ENCODE results near the gene THADA.

THADA gene

DNA sequence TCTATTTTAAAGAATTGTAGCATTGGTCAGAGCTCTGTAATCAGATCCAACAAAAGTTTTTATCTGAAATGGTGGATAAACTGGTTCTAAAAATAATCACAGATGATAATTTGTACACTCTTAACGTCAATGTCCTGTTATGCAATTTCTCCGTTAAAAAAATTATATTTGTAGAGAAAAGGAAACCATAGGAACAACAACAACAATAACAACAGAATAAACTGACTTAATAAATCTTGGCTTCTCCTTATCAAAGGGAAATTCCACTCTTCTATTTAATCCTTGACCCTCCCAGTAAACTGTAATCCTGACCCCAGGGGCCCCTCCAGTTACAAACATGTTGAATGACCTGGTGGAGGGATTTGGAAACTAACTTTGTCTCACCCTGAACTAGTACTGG, 290.8 kb downstream of the THADA start:
- ChIA-PET POLR2A (no interaction called here), CTCF (interaction anchor here (0.9 kb wide), 1 partner anchor 180 kb away, joined by 3 read pairs; no protein-coding TSS in a partner anchor)
- no peak for DNase-seq (ENCODE audit: extremely low spot score)
- TF ChIP-seq, protein P1, sequence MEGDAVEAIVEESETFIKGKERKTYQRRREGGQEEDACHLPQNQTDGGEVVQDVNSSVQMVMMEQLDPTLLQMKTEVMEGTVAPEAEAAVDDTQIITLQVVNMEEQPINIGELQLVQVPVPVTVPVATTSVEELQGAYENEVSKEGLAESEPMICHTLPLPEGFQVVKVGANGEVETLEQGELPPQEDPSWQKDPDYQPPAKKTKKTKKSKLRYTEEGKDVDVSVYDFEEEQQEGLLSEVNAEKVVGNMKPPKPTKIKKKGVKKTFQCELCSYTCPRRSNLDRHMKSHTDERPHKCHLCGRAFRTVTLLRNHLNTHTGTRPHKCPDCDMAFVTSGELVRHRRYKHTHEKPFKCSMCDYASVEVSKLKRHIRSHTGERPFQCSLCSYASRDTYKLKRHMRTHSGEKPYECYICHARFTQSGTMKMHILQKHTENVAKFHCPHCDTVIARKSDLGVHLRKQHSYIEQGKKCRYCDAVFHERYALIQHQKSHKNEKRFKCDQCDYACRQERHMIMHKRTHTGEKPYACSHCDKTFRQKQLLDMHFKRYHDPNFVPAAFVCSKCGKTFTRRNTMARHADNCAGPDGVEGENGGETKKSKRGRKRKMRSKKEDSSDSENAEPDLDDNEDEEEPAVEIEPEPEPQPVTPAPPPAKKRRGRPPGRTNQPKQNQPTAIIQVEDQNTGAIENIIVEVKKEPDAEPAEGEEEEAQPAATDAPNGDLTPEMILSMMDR (IDR thresholded peaks at IDR 0.05; ENCODE audit: control extremely low read depth, extremely low read depth, low read depth, missing control alignments), result no peak

GRCh38 chr2:43303889-43304288, 291.9 kb downstream of the THADA start:
- CTCF ChIA-PET, result interaction anchor here (1.5 to 1.9 kb wide), 2 partner anchors 13 to 36 kb away, joined by 3 to 4 read pairs; no protein-coding TSS in a partner anchor
- POLR2A ChIA-PET, result no interaction called here
- TF ChIP-seq, protein P1 (IDR thresholded peaks at IDR 0.05; ENCODE audit: control extremely low read depth, extremely low read depth, low read depth, missing control alignments), result no peak
- no peak for DNase-seq (ENCODE audit: extremely low spot score)

DNA sequence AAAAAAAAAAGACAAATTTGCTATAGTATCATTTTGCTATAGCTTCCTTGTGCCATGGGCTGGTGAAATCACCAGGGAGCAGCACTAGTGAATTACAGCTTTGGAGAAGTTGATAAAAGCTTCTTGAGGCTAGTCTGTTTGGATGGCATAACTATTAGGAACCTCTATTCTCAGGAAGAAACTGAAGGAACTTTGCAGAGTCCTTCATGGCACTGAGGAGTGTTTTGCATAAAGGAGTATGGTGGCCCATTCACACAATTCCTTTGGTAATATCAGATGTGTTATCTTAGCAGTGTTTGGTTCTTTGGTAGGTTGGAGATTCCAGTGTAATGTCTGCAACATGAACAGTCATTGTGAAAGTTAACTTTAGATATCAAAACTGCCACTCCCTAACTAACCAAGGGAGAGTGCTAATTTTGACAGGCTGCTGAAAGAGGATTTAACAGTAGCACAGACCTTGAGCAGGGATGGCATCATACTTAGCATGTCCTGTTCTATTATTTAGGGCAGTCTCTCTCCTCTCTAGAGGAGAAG, 292.8 kb downstream of the THADA start:
- no peak for DNase-seq (ENCODE audit: extremely low spot score)
- CTCF ChIA-PET, result interaction anchor here (1.1 to 1.9 kb wide), 3 partner anchors 14 to 35 kb away, joined by 3 to 4 read pairs (median 3); no protein-coding TSS in a partner anchor
- TF ChIP-seq, protein P1 (IDR thresholded peaks at IDR 0.05; ENCODE audit: control extremely low read depth, extremely low read depth, low read depth, missing control alignments), result no peak
- POLR2A ChIA-PET, result interaction anchor here (0.5 kb wide), 1 partner anchor 23 kb away, joined by 5 read pairs; no protein-coding TSS in a partner anchor

GRCh38 chr2:43302182-43302960, 293.5 kb downstream of the THADA start:
- ChIA-PET POLR2A (interaction anchor here (0.5 kb wide), 1 partner anchor 23 kb away, joined by 5 read pairs; no protein-coding TSS in a partner anchor), CTCF (interaction anchor here (0.7 to 1.9 kb wide), 5 partner anchors 12 to 35 kb away, joined by 3 to 4 read pairs (median 3); no protein-coding TSS in a partner anchor)
- no peak for DNase-seq (ENCODE audit: extremely low spot score)
- TF ChIP-seq, protein P1 (IDR thresholded peaks at IDR 0.05; ENCODE audit: control extremely low read depth, extremely low read depth, low read depth, missing control alignments), result no peak

DNA sequence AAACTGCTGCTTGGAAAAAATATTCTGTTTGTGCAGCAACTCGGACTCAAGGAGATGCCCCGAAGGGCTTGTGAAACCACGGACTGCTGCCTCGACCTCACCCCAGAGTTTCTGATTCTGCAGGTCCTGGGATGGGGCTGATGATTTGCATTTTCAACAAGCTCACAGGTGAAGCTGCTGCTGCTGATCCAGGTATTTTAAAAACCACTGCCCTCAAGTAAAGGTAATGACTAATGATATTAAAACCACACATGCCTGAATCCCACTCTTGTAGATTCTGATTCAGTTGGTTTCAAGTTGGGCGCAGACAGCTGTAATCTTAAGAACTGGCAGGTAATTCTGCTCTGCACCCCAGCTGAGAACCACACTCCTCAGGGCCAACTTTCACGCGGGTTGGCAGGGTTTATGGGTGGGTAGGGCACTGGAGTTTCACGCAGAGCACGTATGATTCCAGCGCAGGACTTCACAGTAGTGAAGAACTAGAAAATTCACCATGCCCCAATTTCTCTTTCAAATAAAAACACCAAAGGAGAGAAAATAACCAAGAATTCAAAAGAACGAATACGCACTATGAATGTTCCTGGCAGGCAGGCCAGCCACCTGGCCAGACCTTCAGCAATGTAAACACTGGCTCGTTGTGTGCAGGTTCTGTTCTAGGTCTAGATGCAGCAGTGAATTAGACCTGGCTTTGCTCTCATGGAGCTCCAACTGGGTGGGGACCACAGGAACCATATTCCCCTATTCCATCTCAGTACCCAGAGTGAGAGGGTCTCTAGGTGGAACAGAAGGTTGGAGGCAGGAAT, 294.9 kb downstream of the THADA start:
- ChIA-PET CTCF (interaction anchor here (1.0 kb wide), 1 partner anchor 16 kb away, joined by 3 read pairs; no protein-coding TSS in a partner anchor), POLR2A (no interaction called here)
- no peak for DNase-seq (ENCODE audit: extremely low spot score)
- TF ChIP-seq, protein P1 (IDR thresholded peaks at IDR 0.05; ENCODE audit: control extremely low read depth, extremely low read depth, low read depth, missing control alignments), result no peak

- ChIA-PET CTCF (interaction anchor here (1.0 kb wide), 1 partner anchor 17 kb away, joined by 3 read pairs; no protein-coding TSS in a partner anchor), POLR2A (no interaction called here)
- no peak for DNase-seq (ENCODE audit: extremely low spot score)
- TF ChIP-seq, protein P1 (IDR thresholded peaks at IDR 0.05; ENCODE audit: control extremely low read depth, extremely low read depth, low read depth, missing control alignments), result no peak
Observed at GRCh38 chr2:43300222-43300621, 295.6 kb downstream of the THADA start.
